HepG2 (cell line): ENCODE results near the gene RAD54L. TPM values are rescaled to one million over a fixed set of nuclear protein-coding genes. Genes with fewer than 3 reads are reported as not detected.

Experiments used
- CBX1 ChIP-seq: IDR thresholded peaks from one replicate; pipeline ENCODE4 v1.6.1; 2016; ENCODE audit warnings: antibody characterized with exemption, low read depth
- JARID2 ChIP-seq: sonication (generic); formaldehyde crosslinking; IDR thresholded peaks from 2 replicates; pipeline ENCODE4 v1.8.1; 2023; ENCODE audit warnings: missing genetic modification reagents, inconsistent platforms; ENCODE audit not compliant: insufficient replicate concordance
- KDM5A ChIP-seq: fragments of 200-600 bp; sonication (generic); IDR thresholded peaks from 2 replicates; pipeline ENCODE4 v1.7.0; 2018; ENCODE audit warnings: antibody characterized with exemption, mild to moderate bottlenecking, low read length, borderline replicate concordance
- KDM5B ChIP-seq: sonication (generic); formaldehyde crosslinking; IDR thresholded peaks from 2 replicates; pipeline ENCODE4 v1.4.0; 2020; ENCODE audit warnings: missing genetic modification reagents, mild to moderate bottlenecking, borderline replicate concordance
- MATR3 ChIP-seq: sonication (generic); formaldehyde crosslinking; IDR thresholded peaks from 2 replicates; pipeline ENCODE4 v1.4.0; 2020; ENCODE audit warnings: missing genetic modification reagents
- SNAI1 ChIP-seq: sonication (generic); formaldehyde crosslinking; IDR thresholded peaks from 2 replicates; pipeline ENCODE4 v1.5.0; 2020; ENCODE audit warnings: mild to moderate bottlenecking, missing genetic modification reagents, borderline replicate concordance
- SP4 ChIP-seq: sonication (generic); formaldehyde crosslinking; IDR thresholded peaks from 2 replicates; pipeline ENCODE4 v1.8.1; 2023; ENCODE audit warnings: mild to moderate bottlenecking, missing genetic modification reagents
- SRY ChIP-seq: sonication (generic); formaldehyde crosslinking; IDR thresholded peaks from 2 replicates; pipeline ENCODE4 v1.8.0; 2022; ENCODE audit warnings: mild to moderate bottlenecking, missing genetic modification reagents
- ZBTB21 ChIP-seq: sonication (generic); formaldehyde crosslinking; IDR thresholded peaks from 2 replicates; pipeline ENCODE4 v1.4.0; 2020; ENCODE audit warnings: missing genetic modification reagents
- ZNF124 ChIP-seq: sonication (generic); formaldehyde crosslinking; IDR thresholded peaks from 2 replicates; pipeline ENCODE4 v1.4.0; 2020; ENCODE audit warnings: missing genetic modification reagents
- ZNF30 ChIP-seq: sonication (generic); formaldehyde crosslinking; IDR thresholded peaks from 2 replicates; pipeline ENCODE4 v1.5.0; 2020; ENCODE audit warnings: mild to moderate bottlenecking, missing genetic modification reagents
- ZNF382 ChIP-seq: sonication (generic); formaldehyde crosslinking; IDR thresholded peaks from 2 replicates; pipeline ENCODE4 v1.5.0; 2020; ENCODE audit warnings: missing genetic modification reagents, mild to moderate bottlenecking, borderline replicate concordance
- polyA plus RNA-seq, 8 experiments: library from polyadenylated mRNA; depleted of rRNA in 3 of 8; stranded (reverse) in 7 of 8; unstranded in 1 of 8; fragments of >200 nt; fragmentation: Illumina TruSeq in 4 of 8; extraction: Trizol in 4 of 8; gene quantifications; 2 replicates each; pipeline versions ENCODE4 v1.2.1 to v1.2.3, GENCODE V29; 2011 to 2016; ENCODE audit warnings: low read depth in 4 of 8, missing spikeins in 1 of 8, mixed read lengths in 1 of 8; ENCODE audit not compliant: insufficient read depth in 1 of 8
- total RNA-seq, 5 experiments: library from RNA; depleted of rRNA; stranded (reverse); fragments of >200 nt; fragmentation: Illumina TruSeq; extraction: Trizol; gene quantifications; 2 replicates each; pipeline ENCODE4 v1.2.3, GENCODE V29; 2016; ENCODE audit warnings: low read depth in 1 of 5
- TF ChIP-seq, protein P1 (sequence below): sonication (generic); formaldehyde crosslinking; IDR thresholded peaks from 2 replicates; pipeline ENCODE4 v1.5.1; 2020; ENCODE audit warnings: mild to moderate bottlenecking, missing genetic modification reagents
- TF ChIP-seq, protein P2 (sequence below): sonication (generic); formaldehyde crosslinking; IDR thresholded peaks from 2 replicates; pipeline ENCODE4 v1.4.0; 2020; ENCODE audit warnings: mild to moderate bottlenecking, missing genetic modification reagents
- TF ChIP-seq, protein P3 (sequence below): sonication (generic); formaldehyde crosslinking; IDR thresholded peaks from 2 replicates; pipeline ENCODE4 v1.4.0; 2020; ENCODE audit warnings: missing genetic modification reagents
- TF ChIP-seq, protein P4 (sequence below): sonication (generic); formaldehyde crosslinking; IDR thresholded peaks from 2 replicates; pipeline ENCODE4 v1.5.0; 2020; ENCODE audit warnings: mild to moderate bottlenecking, missing genetic modification reagents, borderline replicate concordance

Gene RAD54L
- total and polyA plus RNA-seq, 2 of the 13 experiments (the other 11 are each of a cell fraction or from before 2014, with no cell fraction given): 10.2 to 30.0 TPM

DNA sequence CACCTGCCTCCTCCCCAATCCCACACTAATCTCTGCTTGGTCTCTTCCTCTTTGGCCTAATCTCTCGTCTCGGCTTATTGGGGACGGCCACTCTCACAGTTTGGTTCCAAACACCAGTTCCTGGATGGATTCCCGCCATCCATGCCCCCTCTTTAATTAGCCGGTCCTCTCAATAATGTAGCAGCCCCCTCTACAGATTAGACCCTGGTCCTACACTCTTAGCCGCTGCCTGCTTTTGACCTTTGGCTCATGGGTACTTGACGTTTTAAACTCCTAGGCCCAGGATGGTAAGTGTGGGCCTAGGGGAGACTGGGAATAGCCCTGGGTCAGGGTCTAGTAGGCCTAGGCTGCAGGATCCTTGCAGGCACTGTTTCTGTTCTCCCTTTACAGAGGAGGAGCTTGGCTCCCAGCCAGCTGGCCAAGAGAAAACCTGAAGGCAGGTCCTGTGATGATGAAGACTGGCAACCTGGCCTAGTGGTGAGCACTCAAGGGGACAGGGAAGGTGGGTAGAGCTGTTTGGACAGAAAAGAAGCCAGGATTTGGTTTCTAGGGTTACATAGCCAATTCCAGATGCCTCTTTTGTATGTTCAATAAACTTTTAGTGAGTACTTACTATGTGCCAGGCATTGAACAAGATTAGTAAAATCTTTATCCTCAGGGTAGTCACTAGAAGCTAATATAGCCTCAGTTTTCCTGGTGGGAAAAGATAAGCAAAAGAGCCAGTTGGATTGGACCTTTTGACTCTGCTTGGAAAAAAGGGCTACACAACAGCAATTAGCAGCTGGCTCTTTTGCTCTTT is 758 bp downstream of the RAD54L start (continued):
- TF ChIP-seq SRY (CRISPR knock-in tag) (0 out of 2 replicates have a peak, but pooled peaks have one; percentile 13), KDM5A (peak; percentile 84; the same call in 1 of the 2 replicates), ZNF30 (CRISPR knock-in tag) (no peak), SNAI1 (CRISPR knock-in tag) (0 out of 2 replicates have a peak, but pooled peaks have one; percentile 65), JARID2 (no peak), KDM5B (CRISPR knock-in tag) (no peak), SP4 (CRISPR knock-in tag) (no peak), ZNF124 (CRISPR knock-in tag) (no peak), ZNF382 (CRISPR knock-in tag) (no peak), MATR3 (no peak), CBX1 (no peak), ZBTB21 (CRISPR knock-in tag) (no peak)
- TF ChIP-seq, protein P1, sequence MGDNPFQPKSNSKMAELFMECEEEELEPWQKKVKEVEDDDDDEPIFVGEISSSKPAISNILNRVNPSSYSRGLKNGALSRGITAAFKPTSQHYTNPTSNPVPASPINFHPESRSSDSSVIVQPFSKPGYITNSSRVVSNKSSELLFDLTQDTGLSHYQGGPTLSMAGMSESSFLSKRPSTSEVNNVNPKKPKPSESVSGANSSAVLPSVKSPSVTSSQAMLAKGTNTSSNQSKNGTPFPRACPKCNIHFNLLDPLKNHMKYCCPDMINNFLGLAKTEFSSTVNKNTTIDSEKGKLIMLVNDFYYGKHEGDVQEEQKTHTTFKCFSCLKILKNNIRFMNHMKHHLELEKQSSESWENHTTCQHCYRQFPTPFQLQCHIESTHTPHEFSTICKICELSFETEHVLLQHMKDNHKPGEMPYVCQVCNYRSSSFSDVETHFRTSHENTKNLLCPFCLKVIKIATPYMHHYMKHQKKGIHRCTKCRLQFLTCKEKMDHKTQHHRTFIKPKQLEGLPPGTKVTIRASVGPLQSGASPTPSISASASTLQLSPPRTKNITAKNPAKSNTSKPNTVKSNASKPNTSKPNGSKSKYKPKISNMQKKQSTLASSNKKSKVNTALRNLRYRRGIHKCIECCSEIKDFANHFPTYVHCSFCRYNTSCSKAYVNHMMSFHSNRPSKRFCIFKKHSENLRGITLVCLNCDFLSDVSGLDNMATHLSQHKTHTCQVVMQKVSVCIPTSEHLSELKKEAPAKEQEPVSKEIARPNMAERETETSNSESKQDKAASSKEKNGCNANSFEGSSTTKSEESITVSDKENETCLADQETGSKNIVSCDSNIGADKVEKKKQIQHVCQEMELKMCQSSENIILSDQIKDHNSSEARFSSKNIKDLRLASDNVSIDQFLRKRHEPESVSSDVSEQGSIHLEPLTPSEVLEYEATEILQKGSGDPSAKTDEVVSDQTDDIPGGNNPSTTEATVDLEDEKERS: peak; percentile 53; the same call in 1 of the 2 replicates
- TF ChIP-seq, protein P2, sequence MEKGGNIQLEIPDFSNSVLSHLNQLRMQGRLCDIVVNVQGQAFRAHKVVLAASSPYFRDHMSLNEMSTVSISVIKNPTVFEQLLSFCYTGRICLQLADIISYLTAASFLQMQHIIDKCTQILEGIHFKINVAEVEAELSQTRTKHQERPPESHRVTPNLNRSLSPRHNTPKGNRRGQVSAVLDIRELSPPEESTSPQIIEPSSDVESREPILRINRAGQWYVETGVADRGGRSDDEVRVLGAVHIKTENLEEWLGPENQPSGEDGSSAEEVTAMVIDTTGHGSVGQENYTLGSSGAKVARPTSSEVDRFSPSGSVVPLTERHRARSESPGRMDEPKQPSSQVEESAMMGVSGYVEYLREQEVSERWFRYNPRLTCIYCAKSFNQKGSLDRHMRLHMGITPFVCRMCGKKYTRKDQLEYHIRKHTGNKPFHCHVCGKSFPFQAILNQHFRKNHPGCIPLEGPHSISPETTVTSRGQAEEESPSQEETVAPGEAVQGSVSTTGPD (CRISPR knock-in tag): peak; percentile 34; the same call in 1 of the 2 replicates
- TF ChIP-seq, protein P3, sequence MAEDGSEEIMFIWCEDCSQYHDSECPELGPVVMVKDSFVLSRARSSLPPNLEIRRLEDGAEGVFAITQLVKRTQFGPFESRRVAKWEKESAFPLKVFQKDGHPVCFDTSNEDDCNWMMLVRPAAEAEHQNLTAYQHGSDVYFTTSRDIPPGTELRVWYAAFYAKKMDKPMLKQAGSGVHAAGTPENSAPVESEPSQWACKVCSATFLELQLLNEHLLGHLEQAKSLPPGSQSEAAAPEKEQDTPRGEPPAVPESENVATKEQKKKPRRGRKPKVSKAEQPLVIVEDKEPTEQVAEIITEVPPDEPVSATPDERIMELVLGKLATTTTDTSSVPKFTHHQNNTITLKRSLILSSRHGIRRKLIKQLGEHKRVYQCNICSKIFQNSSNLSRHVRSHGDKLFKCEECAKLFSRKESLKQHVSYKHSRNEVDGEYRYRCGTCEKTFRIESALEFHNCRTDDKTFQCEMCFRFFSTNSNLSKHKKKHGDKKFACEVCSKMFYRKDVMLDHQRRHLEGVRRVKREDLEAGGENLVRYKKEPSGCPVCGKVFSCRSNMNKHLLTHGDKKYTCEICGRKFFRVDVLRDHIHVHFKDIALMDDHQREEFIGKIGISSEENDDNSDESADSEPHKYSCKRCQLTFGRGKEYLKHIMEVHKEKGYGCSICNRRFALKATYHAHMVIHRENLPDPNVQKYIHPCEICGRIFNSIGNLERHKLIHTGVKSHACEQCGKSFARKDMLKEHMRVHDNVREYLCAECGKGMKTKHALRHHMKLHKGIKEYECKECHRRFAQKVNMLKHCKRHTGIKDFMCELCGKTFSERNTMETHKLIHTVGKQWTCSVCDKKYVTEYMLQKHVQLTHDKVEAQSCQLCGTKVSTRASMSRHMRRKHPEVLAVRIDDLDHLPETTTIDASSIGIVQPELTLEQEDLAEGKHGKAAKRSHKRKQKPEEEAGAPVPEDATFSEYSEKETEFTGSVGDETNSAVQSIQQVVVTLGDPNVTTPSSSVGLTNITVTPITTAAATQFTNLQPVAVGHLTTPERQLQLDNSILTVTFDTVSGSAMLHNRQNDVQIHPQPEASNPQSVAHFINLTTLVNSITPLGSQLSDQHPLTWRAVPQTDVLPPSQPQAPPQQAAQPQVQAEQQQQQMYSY (CRISPR knock-in tag): no peak
- TF ChIP-seq, protein P4, sequence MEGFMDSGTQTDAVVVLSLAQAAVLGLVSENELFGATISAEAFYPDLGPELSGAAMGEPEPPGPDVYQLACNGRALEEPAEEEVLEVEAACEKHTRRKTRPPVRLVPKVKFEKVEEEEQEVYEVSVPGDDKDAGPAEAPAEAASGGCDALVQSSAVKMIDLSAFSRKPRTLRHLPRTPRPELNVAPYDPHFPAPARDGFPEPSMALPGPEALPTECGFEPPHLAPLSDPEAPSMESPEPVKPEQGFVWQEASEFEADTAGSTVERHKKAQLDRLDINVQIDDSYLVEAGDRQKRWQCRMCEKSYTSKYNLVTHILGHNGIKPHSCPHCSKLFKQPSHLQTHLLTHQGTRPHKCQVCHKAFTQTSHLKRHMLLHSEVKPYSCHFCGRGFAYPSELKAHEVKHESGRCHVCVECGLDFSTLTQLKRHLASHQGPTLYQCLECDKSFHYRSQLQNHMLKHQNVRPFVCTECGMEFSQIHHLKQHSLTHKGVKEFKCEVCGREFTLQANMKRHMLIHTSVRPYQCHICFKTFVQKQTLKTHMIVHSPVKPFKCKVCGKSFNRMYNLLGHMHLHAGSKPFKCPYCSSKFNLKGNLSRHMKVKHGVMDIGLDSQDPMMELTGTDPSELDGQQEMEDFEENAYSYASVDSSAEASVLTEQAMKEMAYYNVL (CRISPR knock-in tag): peak; percentile 3; the same call in 1 of the 2 replicates
